Spleen (tissue), 11 donors: ENCODE measurements around the gene CTBS. TPM values are rescaled to one million over a fixed set of nuclear protein-coding genes. Genes with fewer than 3 reads are reported as not detected.

Experiments used
- DNase-seq: peaks from one replicate; pipeline ENCODE4 v3.0.0-alpha.2; 2020
- H3K27ac ChIP-seq, 8 donors: fragments of 200-600 bp; sonication (generic) in 7 of 8; 1 replicate in 4 of 8; 2 replicates in 4 of 8; pipeline versions ENCODE4 v1.5.0 to v1.8.0; 2016 to 2021; ENCODE audit warnings: inconsistent platforms in 4 of 8, mild to moderate bottlenecking in 4 of 8, moderate library complexity in 1 of 8
- H3K27me3 ChIP-seq, 7 donors: fragments of 200-600 bp; sonication (generic) in 6 of 7; replicated peaks in 1 of 7; 1 replicate in 4 of 7; 2 replicates in 3 of 7; pipeline versions ENCODE4 v1.5.0 to v1.8.0; 2016 to 2021; ENCODE audit warnings: inconsistent platforms in 3 of 7, mild to moderate bottlenecking in 1 of 7
- H3K36me3 ChIP-seq, 6 donors: fragments of 200-600 bp; sonication (generic) in 5 of 6; 1 replicate in 4 of 6; 2 replicates in 2 of 6; pipeline versions ENCODE4 v1.5.0 to v1.8.0; 2016 to 2021; ENCODE audit warnings: inconsistent platforms in 2 of 6
- H3K4me1 ChIP-seq, 6 donors: fragments of 200-600 bp; sonication (generic) in 5 of 6; 1 replicate in 3 of 6; 2 replicates in 3 of 6; pipeline versions ENCODE4 v1.5.0 to v1.8.0; 2016 to 2021; ENCODE audit warnings: inconsistent platforms in 3 of 6
- H3K4me3 ChIP-seq, 8 donors: fragments of 200-600 bp; sonication (generic) in 7 of 8; 1 replicate in 4 of 8; 2 replicates in 4 of 8; pipeline versions ENCODE4 v1.5.0 to v1.8.0; 2016 to 2021; ENCODE audit warnings: inconsistent platforms in 4 of 8, mild to moderate bottlenecking in 4 of 8, moderate library complexity in 2 of 8
- H3K9me3 ChIP-seq, 8 donors: fragments of 200-600 bp; sonication (generic) in 7 of 8; 1 replicate in 4 of 8; 2 replicates in 4 of 8; pipeline versions ENCODE4 v1.5.0 to v1.8.0; 2016 to 2021; ENCODE audit warnings: inconsistent platforms in 4 of 8
- POLR2A ChIP-seq, 3 donors: fragments of 450-650 bp; IDR thresholded peaks; one replicate each; pipeline ENCODE4 v1.5.1; 2017; ENCODE audit warnings: antibody characterized with exemption in 3 of 3, mild to moderate bottlenecking in 1 of 3
- POLR2AphosphoS5 ChIP-seq, 3 donors: sonication (generic); formaldehyde crosslinking; IDR thresholded peaks; one replicate each; pipeline ENCODE4 v1.5.1; 2017; ENCODE audit warnings: antibody characterized with exemption in 3 of 3
- WGBS, 5 donors: extraction: QIAGEN DNeasy Blood & Tissue Kit in 3 of 5; methylation state at CpG; one replicate each; pipeline versions ENCODE4 v1.1.5 to v1.1.7; 2013 to 2018; 5-methylcytosine and 5-hydroxymethylcytosine counted together
- intact Hi-C: fragments of 100-400 bp; cut with DNase I; formaldehyde crosslinking; loops from one replicate; pipeline ENCODE4 v1.15.0; 2023; ENCODE audit warnings: low total_unique reads
- polyA plus RNA-seq, 3 donors: library from polyadenylated mRNA; stranded (reverse); fragments of 200-250 nt; gene quantifications; one replicate each; pipeline ENCODE4 v1.2.1, GENCODE V29; 2013
- total RNA-seq, 7 donors: library from RNA; depleted of rRNA in 3 of 7; stranded (reverse); fragments of >200 nt in 3 of 7; fragmentation: NEBNext Ultra II Directional in 4 of 7; extraction: Animal tissue kit (Norgen Biotek cat#: 25700) in 4 of 7; gene quantifications; one replicate each; pipeline versions ENCODE4 v1.1.0 to v1.2.1, GENCODE V29; 2016 to 2021
- TF ChIP-seq, protein P1 (sequence below), 11 experiments: fragments of 200-600 bp in 7 of 11; fragments of 450-650 bp in 4 of 11; sonication (generic) in 4 of 11; IDR thresholded peaks in 8 of 11; conservative IDR thresholded peaks in 3 of 11; 1 replicate in 7 of 11; 2 replicates in 4 of 11; pipeline versions ENCODE4 v1.4.0 to v1.8.0; 2016 to 2021; ENCODE audit warnings: antibody characterized with exemption in 11 of 11, inconsistent platforms in 4 of 11, mild to moderate bottlenecking in 1 of 11
- donor health status: healthy with polysubstance abuse.
- donor health status: DM: no; HTN: no; CAD: no; lungs with moderate emphysema.
- donor health status: DM: no; HTN: no; CAD: no.
- donor health status: Bipolar disorder and iron deficiency.
- donor health status: healthy.
- donor health status: DM: no; HTN: no; CAD: no.
- donor health status: DM: yes; HTN: yes; CAD: no.

The CTBS gene
- total and polyA plus RNA-seq, 10 donors, result 7.0 to 43.3 (median 34.8) TPM

DNA sequence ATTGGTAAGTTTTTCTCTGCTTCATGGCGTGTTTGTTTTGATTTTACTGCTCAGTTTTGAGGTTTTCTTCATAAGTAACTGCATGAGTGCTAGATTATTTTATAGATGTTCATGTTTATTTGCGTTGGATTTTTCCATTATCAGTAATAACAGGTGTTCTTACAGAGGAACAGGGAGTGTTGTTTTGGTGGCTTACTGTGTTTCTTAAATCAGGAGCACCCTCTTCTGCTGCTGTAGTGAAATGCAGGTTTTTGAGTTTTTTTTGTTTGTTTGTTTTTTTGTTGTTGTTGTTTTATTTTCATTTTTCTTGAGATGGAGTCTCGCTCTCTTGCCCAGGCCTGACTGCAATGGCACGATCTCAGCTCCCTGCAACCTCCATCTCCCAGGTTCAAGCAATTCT lies 32.6 kb downstream of the CTBS start:
- Histone ChIP-seq H3K27ac (no peak overlapping the region), H3K4me3 (no peak overlapping the region), H3K27me3 (no peaks in the 10 kb centered on the region), H3K36me3 (peaks cover 0 to 56% (median 6%) of the 10 kb centered on the region in 6 donors), H3K4me1 (no peaks in the 10 kb centered on the region), H3K9me3 (no peaks in the 10 kb centered on the region)
- TF ChIP-seq POLR2AphosphoS5 (IDR thresholded peaks at IDR 0.05) (no peak), POLR2A (IDR thresholded peaks at IDR 0.05) (no peak)
- TF ChIP-seq, protein P1, sequence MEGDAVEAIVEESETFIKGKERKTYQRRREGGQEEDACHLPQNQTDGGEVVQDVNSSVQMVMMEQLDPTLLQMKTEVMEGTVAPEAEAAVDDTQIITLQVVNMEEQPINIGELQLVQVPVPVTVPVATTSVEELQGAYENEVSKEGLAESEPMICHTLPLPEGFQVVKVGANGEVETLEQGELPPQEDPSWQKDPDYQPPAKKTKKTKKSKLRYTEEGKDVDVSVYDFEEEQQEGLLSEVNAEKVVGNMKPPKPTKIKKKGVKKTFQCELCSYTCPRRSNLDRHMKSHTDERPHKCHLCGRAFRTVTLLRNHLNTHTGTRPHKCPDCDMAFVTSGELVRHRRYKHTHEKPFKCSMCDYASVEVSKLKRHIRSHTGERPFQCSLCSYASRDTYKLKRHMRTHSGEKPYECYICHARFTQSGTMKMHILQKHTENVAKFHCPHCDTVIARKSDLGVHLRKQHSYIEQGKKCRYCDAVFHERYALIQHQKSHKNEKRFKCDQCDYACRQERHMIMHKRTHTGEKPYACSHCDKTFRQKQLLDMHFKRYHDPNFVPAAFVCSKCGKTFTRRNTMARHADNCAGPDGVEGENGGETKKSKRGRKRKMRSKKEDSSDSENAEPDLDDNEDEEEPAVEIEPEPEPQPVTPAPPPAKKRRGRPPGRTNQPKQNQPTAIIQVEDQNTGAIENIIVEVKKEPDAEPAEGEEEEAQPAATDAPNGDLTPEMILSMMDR (IDR thresholded peaks at IDR 0.05 in 8 of 11, conservative IDR thresholded peaks at IDR 0.05 in 3 of 11), result no peak
- no peak for DNase-seq
- WGBS, 5 donors, result 82 to 91% (median 88%) methylated on average over 4 of the region's 4 CpGs
- intact Hi-C loops, result no loop called here

DNA sequence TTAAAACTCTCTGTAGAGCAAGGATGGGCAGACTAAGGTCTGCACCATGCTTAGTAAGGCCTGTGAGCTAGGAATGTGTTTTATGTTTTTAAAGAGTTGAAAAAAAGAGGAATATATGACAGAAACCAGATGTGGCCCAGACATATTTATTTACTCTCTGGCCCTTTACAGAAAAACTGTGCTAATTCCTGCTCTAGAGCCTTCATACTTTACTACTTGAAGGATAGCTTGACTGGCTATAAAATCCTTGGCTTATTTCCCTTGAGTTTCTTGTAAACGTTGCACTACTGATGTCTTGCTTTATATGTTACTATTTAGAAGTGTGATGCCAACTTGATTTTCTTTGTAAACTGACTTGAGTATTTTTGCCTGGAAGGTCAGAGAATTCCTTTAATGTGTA lies 33.5 kb downstream of the CTBS start:
- no peak overlapping the region for H3K4me3 ChIP-seq
- intact Hi-C loops, result no loop called here
- DNase-seq, result no peak
- no peaks in the 10 kb centered on the region for H3K9me3 ChIP-seq
- H3K36me3 ChIP-seq, result peaks cover 0 to 48% (median 6%) of the 10 kb centered on the region in 6 donors
- no peak overlapping the region for H3K27ac ChIP-seq
- H3K27me3 ChIP-seq, result no peaks in the 10 kb centered on the region
- 73 to 86% (median 76%) methylated on average over 1 of the region's 1 CpG for WGBS, 5 donors
- H3K4me1 ChIP-seq, result no peaks in the 10 kb centered on the region
- no peak for TF ChIP-seq POLR2A (IDR thresholded peaks at IDR 0.05)

DNA sequence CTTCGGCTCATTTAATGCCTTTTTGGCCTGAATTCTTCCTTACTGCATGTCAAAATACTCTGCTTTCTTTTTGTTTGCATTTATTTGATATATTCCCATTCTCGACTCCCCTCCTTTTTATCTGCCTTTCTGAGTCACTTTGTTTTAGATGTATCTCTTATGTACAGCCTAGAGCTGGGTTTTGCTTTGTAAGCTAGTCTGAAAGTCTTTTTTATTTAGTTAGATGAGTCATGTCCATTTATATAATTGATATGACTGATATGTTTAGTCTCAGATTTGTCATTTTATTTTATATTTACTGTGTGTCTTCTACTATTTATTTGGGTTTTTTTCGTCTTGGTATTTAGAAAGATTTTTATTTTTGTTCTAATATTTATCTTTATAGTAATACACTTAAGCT lies 34.3 kb downstream of the CTBS start:
- TF ChIP-seq, protein P1 (IDR thresholded peaks at IDR 0.05 in 8 of 11, conservative IDR thresholded peaks at IDR 0.05 in 3 of 11), result no peak
- no peak for TF ChIP-seq POLR2A (IDR thresholded peaks at IDR 0.05)
- TF ChIP-seq POLR2AphosphoS5 (IDR thresholded peaks at IDR 0.05), result no peak
- 89 to 97% (median 93%) methylated on average over 3 of the region's 3 CpGs for WGBS, 5 donors
- Histone ChIP-seq H3K9me3 (no peaks in the 10 kb centered on the region), H3K36me3 (peaks cover 0 to 48% (median 6%) of the 10 kb centered on the region in 6 donors), H3K4me3 (no peak overlapping the region), H3K27me3 (no peaks in the 10 kb centered on the region), H3K27ac (no peak overlapping the region), H3K4me1 (no peaks in the 10 kb centered on the region)
- intact Hi-C loops, result no loop called here
- no peak for DNase-seq

DNA sequence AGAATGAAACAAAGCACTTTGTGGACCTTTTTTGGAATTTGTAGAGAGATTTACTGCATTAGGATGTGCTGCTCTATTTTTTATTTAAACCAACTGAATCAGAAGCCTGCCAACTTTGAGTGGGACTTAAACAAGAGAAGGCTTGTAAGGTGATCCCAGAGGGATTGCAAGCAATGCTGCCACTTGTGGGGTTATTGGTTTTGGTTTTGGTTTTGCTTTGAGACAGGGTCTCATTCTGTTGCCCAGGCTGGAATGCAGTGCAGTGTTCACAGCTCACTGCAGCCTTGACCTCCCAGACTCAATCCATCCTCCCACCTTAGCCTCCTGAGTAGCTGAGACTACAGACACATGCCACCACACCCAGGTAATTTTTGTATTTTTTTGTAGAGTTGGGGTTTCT lies 35.6 kb downstream of the CTBS start:
- H3K9me3 ChIP-seq, result no peaks in the 10 kb centered on the region
- no peak for DNase-seq
- no peaks in the 10 kb centered on the region for H3K27me3 ChIP-seq
- intact Hi-C loops, result no loop called here
- H3K4me1 ChIP-seq, result no peaks in the 10 kb centered on the region
- TF ChIP-seq, protein P1 (IDR thresholded peaks at IDR 0.05 in 8 of 11, conservative IDR thresholded peaks at IDR 0.05 in 3 of 11), result no peak
- TF ChIP-seq POLR2AphosphoS5 (IDR thresholded peaks at IDR 0.05), result no peak
- no peak for TF ChIP-seq POLR2A (IDR thresholded peaks at IDR 0.05)
- H3K4me3 ChIP-seq, result no peak overlapping the region
- H3K27ac ChIP-seq, result no peak overlapping the region
- H3K36me3 ChIP-seq, result peaks cover 0 to 48% (median 6%) of the 10 kb centered on the region in 6 donors

DNA sequence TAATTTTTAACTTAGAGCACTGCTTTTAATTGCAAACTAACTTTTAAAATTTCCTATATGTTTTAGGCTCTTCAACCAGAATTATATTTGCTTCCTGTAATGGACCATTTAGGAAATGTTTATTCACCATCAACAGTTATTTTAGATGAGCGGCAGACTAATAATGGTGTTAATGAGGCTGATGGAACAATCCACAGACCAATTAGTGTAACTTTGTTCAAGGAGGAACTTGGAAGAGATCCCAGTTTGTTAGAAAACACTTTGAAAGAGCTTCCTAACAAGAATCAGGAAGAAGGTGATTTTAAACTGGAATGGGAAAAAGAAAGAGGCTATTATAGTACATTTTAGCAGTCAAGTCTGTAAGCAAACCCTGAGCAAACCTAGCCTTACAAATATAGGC lies 48.5 kb downstream of the CTBS start:
- whole genome bisulfite sequencing, 5 donors, result 86 to 100% (median 97%) methylated on average over 1 of the region's 1 CpG
- no peak for DNase-seq
- Histone ChIP-seq H3K36me3 (peaks cover 0 to 24% (median 0%) of the 10 kb centered on the region in 6 donors), H3K27ac (no peak overlapping the region), H3K27me3 (no peaks in the 10 kb centered on the region), H3K4me3 (no peak overlapping the region), H3K4me1 (no peaks in the 10 kb centered on the region), H3K9me3 (peaks cover 0 to 3% (median 0%) of the 10 kb centered on the region in 8 donors)
- no peak for TF ChIP-seq POLR2AphosphoS5 (IDR thresholded peaks at IDR 0.05)
- TF ChIP-seq POLR2A (IDR thresholded peaks at IDR 0.05), result no peak
- TF ChIP-seq, protein P1 (IDR thresholded peaks at IDR 0.05 in 8 of 11, conservative IDR thresholded peaks at IDR 0.05 in 3 of 11), result no peak
- intact Hi-C loops, result no loop called here
